ENCODE results near the gene PHIP. TPM values are rescaled to one million over a fixed set of nuclear protein-coding genes. Genes with fewer than 3 reads are reported as not detected.

Gene PHIP
- total RNA-seq, 1 donor from 2014 or later, result 29.6 TPM

- H3K4me3 ChIP-seq (ENCODE audit: insufficient read depth, low read depth, low read length), result no peak overlapping the region
- H3K4me1 ChIP-seq (ENCODE audit: insufficient read depth, low read length), result no peaks in the 10 kb centered on the region
- H4K20me1 ChIP-seq (ENCODE audit: insufficient read depth, low read length), result no peaks in the 10 kb centered on the region
- no peaks in the 10 kb centered on the region for H3K79me2 ChIP-seq (ENCODE audit: insufficient read depth, low read length)
- TF ChIP-seq EZH2 (IDR thresholded peaks at IDR 0.05; ENCODE audit: insufficient read depth, low read length) (no peak), CTCF (IDR thresholded peaks at IDR 0.05; ENCODE audit: insufficient read depth, low read depth, low read length) (no peak)
- H2AFZ ChIP-seq (ENCODE audit: low read depth, low read length), result no peak overlapping the region
- H3K27ac ChIP-seq (ENCODE audit: low read depth, low read length), result no peak overlapping the region
- H3K4me2 ChIP-seq (ENCODE audit: low read length), result no peak overlapping the region
- no peak overlapping the region for H3K9ac ChIP-seq (ENCODE audit: low read length)
- no peak overlapping the region for H3K4me3 Mint-ChIP-seq (ENCODE audit: unreplicated experiment)
- peaks cover 21% of the 10 kb centered on the region for H3K36me3 ChIP-seq (ENCODE audit: insufficient read depth, low read length)
- FAIRE-seq, result no peak
- no peaks in the 10 kb centered on the region for H3K27me3 ChIP-seq (ENCODE audit: insufficient read depth, low read length)
- peaks cover 9% of the 10 kb centered on the region for H3K4me1 Mint-ChIP-seq (ENCODE audit: low read depth, unreplicated experiment)
- no peak for DNase-seq (ENCODE audit: low read depth)
- no peak overlapping the region for H3K27ac Mint-ChIP-seq (ENCODE audit: unreplicated experiment)
- H3K9me3 ChIP-seq (ENCODE audit: insufficient read depth, low read depth, low read length), result no peaks in the 10 kb centered on the region
- no peaks in the 10 kb centered on the region for H3K27me3 Mint-ChIP-seq (ENCODE audit: low read depth, unreplicated experiment)
- H3K9me3 Mint-ChIP-seq (ENCODE audit: unreplicated experiment), result no peaks in the 10 kb centered on the region
- peaks cover 7% of the 10 kb centered on the region for H3K36me3 Mint-ChIP-seq (ENCODE audit: low read depth, unreplicated experiment)
Measured at GRCh38 chr6:78999737-79000136, 78.3 kb downstream of the PHIP start.

- H3K36me3 Mint-ChIP-seq (ENCODE audit: low read depth, unreplicated experiment), result peaks cover 30% of the 10 kb centered on the region
- Histone ChIP-seq H3K9me3 (ENCODE audit: insufficient read depth, low read depth, low read length) (no peaks in the 10 kb centered on the region), H4K20me1 (ENCODE audit: insufficient read depth, low read length) (no peaks in the 10 kb centered on the region), H3K36me3 (ENCODE audit: insufficient read depth, low read length) (peaks cover 21% of the 10 kb centered on the region), H3K4me2 (ENCODE audit: low read length) (no peak overlapping the region), H3K4me3 (ENCODE audit: insufficient read depth, low read depth, low read length) (no peak overlapping the region), H3K79me2 (ENCODE audit: insufficient read depth, low read length) (no peaks in the 10 kb centered on the region), H3K27ac (ENCODE audit: low read depth, low read length) (no peak overlapping the region), H3K27me3 (ENCODE audit: insufficient read depth, low read length) (no peaks in the 10 kb centered on the region), H3K4me1 (ENCODE audit: insufficient read depth, low read length) (no peaks in the 10 kb centered on the region), H3K9ac (ENCODE audit: low read length) (no peak overlapping the region), H2AFZ (ENCODE audit: low read depth, low read length) (no peak overlapping the region)
- TF ChIP-seq EZH2 (IDR thresholded peaks at IDR 0.05; ENCODE audit: insufficient read depth, low read length), result no peak
- no peak for TF ChIP-seq CTCF (IDR thresholded peaks at IDR 0.05; ENCODE audit: insufficient read depth, low read depth, low read length)
- DNase-seq (ENCODE audit: low read depth) (peak; percentile 61), FAIRE-seq (no peak)
- H3K4me3 Mint-ChIP-seq (ENCODE audit: unreplicated experiment), result no peak overlapping the region
- H3K27me3 Mint-ChIP-seq (ENCODE audit: low read depth, unreplicated experiment), result no peaks in the 10 kb centered on the region
- peaks cover 9% of the 10 kb centered on the region for H3K4me1 Mint-ChIP-seq (ENCODE audit: low read depth, unreplicated experiment)
- peaks cover 4% of the 10 kb centered on the region for H3K9me3 Mint-ChIP-seq (ENCODE audit: unreplicated experiment)
- H3K27ac Mint-ChIP-seq (ENCODE audit: unreplicated experiment), result no peak overlapping the region
Measured at GRCh38 chr6:78995946-78996345, 82.1 kb downstream of the PHIP start.

GRCh38 chr6:78995346-78995745 lies 82.7 kb downstream of the PHIP start:
- peaks cover 33% of the 10 kb centered on the region for H3K36me3 Mint-ChIP-seq (ENCODE audit: low read depth, unreplicated experiment)
- no peak for FAIRE-seq
- H3K36me3 ChIP-seq (ENCODE audit: insufficient read depth, low read length), result peaks cover 23% of the 10 kb centered on the region

More at GRCh38 chr6:78995346-78995745, 82.7 kb downstream of the PHIP start:
- no peaks in the 10 kb centered on the region for H3K4me1 ChIP-seq (ENCODE audit: insufficient read depth, low read length)
- no peak overlapping the region for H2AFZ ChIP-seq (ENCODE audit: low read depth, low read length)
- H3K79me2 ChIP-seq (ENCODE audit: insufficient read depth, low read length), result no peaks in the 10 kb centered on the region
- no peak overlapping the region for H3K27ac ChIP-seq (ENCODE audit: low read depth, low read length)
- H3K4me2 ChIP-seq (ENCODE audit: low read length), result no peak overlapping the region
- H3K27me3 ChIP-seq (ENCODE audit: insufficient read depth, low read length), result no peaks in the 10 kb centered on the region
- TF ChIP-seq EZH2 (IDR thresholded peaks at IDR 0.05; ENCODE audit: insufficient read depth, low read length) (no peak), CTCF (IDR thresholded peaks at IDR 0.05; ENCODE audit: insufficient read depth, low read depth, low read length) (no peak)
- H3K9me3 Mint-ChIP-seq (ENCODE audit: unreplicated experiment), result peaks cover 4% of the 10 kb centered on the region
- H3K27ac Mint-ChIP-seq (ENCODE audit: unreplicated experiment), result no peak overlapping the region
- H4K20me1 ChIP-seq (ENCODE audit: insufficient read depth, low read length), result no peaks in the 10 kb centered on the region
- peaks cover 9% of the 10 kb centered on the region for H3K4me1 Mint-ChIP-seq (ENCODE audit: low read depth, unreplicated experiment)
- no peak overlapping the region for H3K4me3 ChIP-seq (ENCODE audit: insufficient read depth, low read depth, low read length)
- no peak overlapping the region for H3K9ac ChIP-seq (ENCODE audit: low read length)
- H3K4me3 Mint-ChIP-seq (ENCODE audit: unreplicated experiment), result no peak overlapping the region
- H3K9me3 ChIP-seq (ENCODE audit: insufficient read depth, low read depth, low read length), result no peaks in the 10 kb centered on the region
- no peaks in the 10 kb centered on the region for H3K27me3 Mint-ChIP-seq (ENCODE audit: low read depth, unreplicated experiment)
- DNase-seq (ENCODE audit: low read depth), result no peak

Data from astrocyte (in vitro differentiated cells and primary cell).